GM12872 (cell line): ENCODE results near the gene B4GALNT2.

ENCODE experiments used
- CTCF ChIP-seq: IDR thresholded peaks from 3 replicates; pipeline ENCODE4 v1.5.1; 2011; ENCODE audit warnings: low read depth, mild to moderate bottlenecking, low read length, moderate library complexity; ENCODE audit not compliant: insufficient read depth

B4GALNT2 gene

DNA sequence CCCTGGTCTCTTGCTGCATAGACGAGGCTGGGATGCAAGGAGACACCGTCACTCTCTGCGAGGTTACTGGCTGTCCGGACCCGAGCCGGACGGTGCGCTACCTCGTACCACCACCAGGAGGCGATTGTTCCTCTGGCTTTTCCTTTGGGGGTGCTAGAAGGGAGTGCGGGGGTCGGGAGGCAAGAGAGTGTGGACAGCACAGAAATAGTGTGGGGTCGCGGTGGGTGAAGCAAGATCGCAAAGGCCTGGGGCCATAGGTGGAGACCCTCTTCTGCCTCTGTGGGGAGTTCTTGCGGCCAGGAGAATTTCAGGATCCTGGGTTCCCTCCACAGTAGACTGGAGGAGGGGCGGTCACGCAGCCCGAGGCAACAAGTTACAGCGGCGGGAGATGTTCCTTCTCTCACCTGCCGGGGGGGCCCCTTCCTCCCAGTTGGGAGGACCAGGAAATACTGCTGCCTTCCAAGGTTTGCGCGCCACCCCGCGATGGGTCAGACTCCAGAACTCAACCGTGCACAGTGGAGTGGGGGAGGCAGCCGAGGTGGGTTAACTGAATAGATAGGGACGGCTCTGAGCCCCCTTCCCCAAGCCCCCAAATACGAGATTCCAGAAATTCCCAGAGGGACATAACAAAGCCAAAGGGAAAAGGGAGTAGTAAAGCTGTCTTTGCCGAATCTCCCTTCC lies 91.1 kb downstream of the B4GALNT2 start:
- TF ChIP-seq CTCF = peak; percentile 95

DNA sequence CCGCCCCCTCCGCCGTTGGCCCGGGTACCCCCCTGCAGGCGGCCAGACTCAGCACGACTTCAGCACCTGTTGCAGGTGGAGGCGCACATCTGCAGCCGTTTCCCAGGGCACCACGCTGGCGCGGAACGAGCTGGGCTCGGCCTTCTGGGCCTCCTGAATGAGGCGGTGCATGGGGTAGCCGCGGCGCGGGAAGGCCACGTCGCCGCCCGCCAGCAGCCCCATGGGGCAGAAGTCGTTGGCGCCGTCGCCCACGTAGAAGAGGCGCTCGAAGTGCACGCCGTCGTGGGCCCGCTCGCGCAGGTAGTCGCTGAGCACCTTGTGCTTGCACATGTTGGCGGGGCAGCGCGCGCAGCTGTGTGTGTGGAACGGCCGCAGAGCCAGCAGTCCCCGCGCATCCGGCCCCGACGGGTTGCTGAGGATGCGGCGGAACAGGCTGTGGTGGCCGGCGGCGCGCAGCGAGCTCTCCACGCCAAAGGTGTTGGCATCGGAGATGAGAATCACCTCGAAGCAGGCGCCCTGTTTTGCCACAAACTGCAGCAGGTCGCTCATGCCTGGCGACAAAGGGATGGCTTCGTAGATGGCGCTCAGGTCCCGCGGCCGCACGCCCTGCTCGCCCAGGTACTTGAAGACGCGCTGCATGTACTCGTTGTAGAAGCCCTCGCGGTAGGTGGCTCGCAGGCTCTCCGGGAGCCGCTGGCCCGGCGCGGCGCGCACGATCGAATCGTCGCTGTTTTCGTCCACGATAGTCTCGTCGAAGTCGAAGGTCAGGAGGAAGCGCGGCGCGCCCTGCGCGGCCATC lies 91.8 kb downstream of the B4GALNT2 start:
- TF ChIP-seq CTCF = 0 out of 3 replicates have a peak, but pooled peaks have one; percentile 1

DNA sequence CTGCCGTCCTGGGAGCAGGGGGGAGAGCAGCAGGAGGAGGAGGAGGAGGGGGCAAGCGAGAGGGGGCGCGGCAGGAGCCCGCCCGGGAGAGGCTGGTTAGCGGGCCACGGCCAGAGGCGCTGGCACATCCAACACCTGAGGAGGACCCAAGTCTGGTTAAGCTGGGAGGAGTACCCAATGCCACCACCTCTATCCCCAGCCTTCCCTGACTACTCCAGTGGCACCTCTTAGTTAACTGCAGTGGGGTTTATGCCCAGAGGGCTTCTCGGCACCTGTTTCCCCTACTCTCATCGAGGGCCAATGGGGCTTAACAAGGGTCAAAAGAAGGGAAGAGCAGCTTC lies 92.4 kb downstream of the B4GALNT2 start:
- no peak for TF ChIP-seq CTCF

DNA sequence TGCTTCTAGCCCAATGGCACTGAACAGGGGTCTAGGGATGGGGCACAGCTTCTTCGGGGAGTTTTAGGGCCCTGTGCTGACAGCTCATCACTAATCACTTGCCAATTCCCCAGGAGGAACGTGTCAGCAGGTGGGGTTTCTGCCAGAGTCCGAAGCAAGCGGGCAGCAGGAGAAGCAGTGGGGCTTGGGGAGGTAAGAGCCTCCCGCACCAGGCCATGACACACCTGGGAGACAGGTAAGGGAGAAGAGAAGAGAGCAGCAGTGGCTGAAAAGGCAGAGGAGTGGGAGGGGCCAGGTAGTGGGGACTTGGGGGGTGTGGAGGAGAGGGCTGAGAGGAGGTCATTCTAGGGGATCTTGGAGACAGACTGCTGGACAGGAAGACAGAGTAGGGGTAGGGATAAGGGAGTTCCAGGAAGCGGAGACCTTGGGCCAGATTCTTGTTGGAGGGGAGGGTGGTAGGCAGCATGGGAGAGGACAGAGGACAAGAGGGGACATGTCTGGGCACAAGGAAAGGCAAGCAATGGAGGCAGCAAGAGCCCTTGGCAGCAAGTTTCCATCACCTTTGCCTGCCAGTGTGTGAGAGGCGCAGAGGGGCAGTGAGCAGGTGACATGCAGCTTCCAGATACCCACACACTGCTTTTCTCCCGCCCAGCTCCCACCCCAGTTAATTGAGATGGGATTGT lies 93.1 kb downstream of the B4GALNT2 start:
- no peak for TF ChIP-seq CTCF
